Activated CD8-positive, alpha-beta memory T cell treated with anti-CD3 and anti-CD28 coated beads, Interleukin-2, amount 50 U/mL, for 24 hours (primary cell): Measurements from ENCODE around the gene LRRC8C.

ENCODE experiments used
- DNase-seq: peaks from one replicate; pipeline ENCODE4 v3.0.0-alpha.2; 2020; ENCODE audit errors: extremely low read depth

The LRRC8C gene

GRCh38 chr1:89732643-89733222 lies 99.8 kb downstream of the LRRC8C start:
- no peak for DNase-seq

- DNase-seq, result no peak
Observed at GRCh38 chr1:89733748-89734147, 100.8 kb downstream of the LRRC8C start.

GRCh38 chr1:89734442-89734841 lies 101.5 kb downstream of the LRRC8C start:
- DNase-seq, result no peak

- DNase-seq, result no peak
Observed at GRCh38 chr1:89735479-89735878, 102.6 kb downstream of the LRRC8C start.

GRCh38 chr1:89736937-89737733 lies 104.2 kb downstream of the LRRC8C start:
- no peak for DNase-seq

GRCh38 chr1:89737985-89738510 lies 105.1 kb downstream of the LRRC8C start:
- DNase-seq, result no peak

GRCh38 chr1:89739013-89739843 lies 106.3 kb downstream of the LRRC8C start:
- no peak for DNase-seq

GRCh38 chr1:89739844-89740216 lies 106.9 kb downstream of the LRRC8C start:
- DNase-seq, result no peak

GRCh38 chr1:89743788-89744187 lies 110.9 kb downstream of the LRRC8C start:
- DNase-seq, result no peak

GRCh38 chr1:89746424-89747149 lies 113.7 kb downstream of the LRRC8C start:
- DNase-seq, result no peak

GRCh38 chr1:89753761-89754160 lies 120.8 kb downstream of the LRRC8C start:
- no peak for DNase-seq

- no peak for DNase-seq
Observed at GRCh38 chr1:89754518-89754917, 121.6 kb downstream of the LRRC8C start.

- DNase-seq, result no peak
Observed at GRCh38 chr1:89755591-89755990, 122.7 kb downstream of the LRRC8C start.

GRCh38 chr1:89757532-89757931 lies 124.6 kb downstream of the LRRC8C start:
- DNase-seq, result no peak

- no peak for DNase-seq
Observed at GRCh38 chr1:89758156-89758555, 125.2 kb downstream of the LRRC8C start.

- DNase-seq, result no peak
Observed at GRCh38 chr1:89759036-89759435, 126.1 kb downstream of the LRRC8C start.

- no peak for DNase-seq
Observed at GRCh38 chr1:89760496-89760895, 127.6 kb downstream of the LRRC8C start.

- DNase-seq, result no peak
Observed at GRCh38 chr1:89761338-89761737, 128.4 kb downstream of the LRRC8C start.

- DNase-seq, result no peak
Observed at GRCh38 chr1:89761901-89762300, 129.0 kb downstream of the LRRC8C start.

GRCh38 chr1:89762386-89762778 lies 129.5 kb downstream of the LRRC8C start:
- DNase-seq, result no peak

GRCh38 chr1:89762779-89763648 lies 130.1 kb downstream of the LRRC8C start:
- peak; percentile 69 for DNase-seq
